GM12874 (cell line): ENCODE results near the gene DLX4.
A peak's percentile ranks its signal among the peaks of the same experiment; 100 is the strongest.

Source experiments
- CTCF ChIP-seq: IDR thresholded peaks from 2 replicates; pipeline ENCODE4 v1.5.1; 2011; ENCODE audit warnings: low read depth, mild to moderate bottlenecking, control low read depth, low read length, moderate library complexity; ENCODE audit not compliant: insufficient read depth

The DLX4 gene

GRCh38 chr17:49949634-49950033, 19.4 kb upstream of the DLX4 start:
- no peak for TF ChIP-seq CTCF

DNA sequence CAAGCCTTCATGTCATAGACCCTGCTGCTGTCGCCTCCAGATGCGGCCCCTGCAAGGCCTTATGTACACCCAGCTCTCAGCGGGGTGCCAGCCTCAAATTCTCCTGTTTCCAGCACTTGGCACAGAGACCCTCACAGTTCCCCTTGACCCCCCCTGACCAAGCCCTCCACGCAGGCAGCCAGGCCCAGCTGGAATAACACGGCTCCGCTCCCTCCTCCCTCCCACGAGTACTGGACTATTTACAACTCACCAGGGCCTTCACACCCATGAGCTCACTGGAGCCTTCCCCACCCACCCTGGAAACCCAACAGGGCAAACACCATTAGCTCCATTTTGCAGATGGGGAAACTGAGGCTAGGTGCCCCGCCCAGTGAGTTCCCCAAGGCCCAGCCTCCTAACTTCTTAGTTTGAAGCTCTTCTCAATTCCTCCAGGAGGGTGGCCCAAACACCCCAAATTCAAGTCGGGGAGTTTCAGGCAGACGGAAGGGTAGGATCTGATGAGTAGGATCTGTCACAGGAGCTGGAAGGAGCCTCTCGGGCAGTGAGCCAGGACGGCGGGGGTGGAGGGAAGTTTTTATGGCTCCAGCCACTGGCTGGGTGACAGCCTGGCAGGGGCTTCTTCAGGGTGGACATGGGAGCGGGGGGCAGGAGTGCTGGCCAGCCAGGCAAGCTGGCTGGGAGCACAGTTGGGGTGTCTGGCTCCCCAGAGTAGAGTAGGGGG, 17.5 kb upstream of the DLX4 start:
- TF ChIP-seq CTCF: no peak

DNA sequence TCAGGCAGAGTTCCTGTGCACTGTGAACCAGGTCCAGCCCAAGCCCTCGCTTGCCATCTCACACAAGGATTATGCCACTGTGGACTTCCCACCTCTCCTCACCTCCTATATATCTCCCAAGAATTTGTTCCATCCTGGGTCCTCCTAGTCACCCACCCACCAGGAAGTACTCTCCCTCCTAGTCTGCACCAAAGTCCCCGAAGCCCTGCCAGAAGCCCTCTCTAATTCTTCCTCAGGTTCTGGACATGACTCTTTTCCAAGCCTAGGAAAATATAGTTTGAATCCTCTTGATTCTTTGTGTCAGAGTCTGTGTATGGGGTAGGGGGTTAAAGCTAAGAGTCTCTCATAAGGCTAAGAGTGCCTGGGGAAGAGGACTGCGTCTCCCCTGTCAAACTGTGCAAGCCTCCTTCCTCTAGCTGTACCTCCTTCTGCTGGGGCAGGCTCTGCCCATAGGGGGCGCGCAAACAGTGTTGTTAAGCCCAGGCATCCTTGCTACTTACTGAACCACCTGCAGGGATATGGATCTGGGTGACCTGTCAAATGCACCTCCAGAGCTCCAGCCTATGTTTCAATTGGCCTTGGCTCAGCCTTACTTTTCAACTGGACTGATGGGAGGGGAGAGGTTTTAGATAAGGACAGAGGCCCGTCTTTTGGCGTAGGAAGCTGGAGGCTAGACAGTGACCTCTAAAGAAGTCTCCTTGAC, 16.6 kb upstream of the DLX4 start:
- TF ChIP-seq CTCF: peak; percentile 94

DNA sequence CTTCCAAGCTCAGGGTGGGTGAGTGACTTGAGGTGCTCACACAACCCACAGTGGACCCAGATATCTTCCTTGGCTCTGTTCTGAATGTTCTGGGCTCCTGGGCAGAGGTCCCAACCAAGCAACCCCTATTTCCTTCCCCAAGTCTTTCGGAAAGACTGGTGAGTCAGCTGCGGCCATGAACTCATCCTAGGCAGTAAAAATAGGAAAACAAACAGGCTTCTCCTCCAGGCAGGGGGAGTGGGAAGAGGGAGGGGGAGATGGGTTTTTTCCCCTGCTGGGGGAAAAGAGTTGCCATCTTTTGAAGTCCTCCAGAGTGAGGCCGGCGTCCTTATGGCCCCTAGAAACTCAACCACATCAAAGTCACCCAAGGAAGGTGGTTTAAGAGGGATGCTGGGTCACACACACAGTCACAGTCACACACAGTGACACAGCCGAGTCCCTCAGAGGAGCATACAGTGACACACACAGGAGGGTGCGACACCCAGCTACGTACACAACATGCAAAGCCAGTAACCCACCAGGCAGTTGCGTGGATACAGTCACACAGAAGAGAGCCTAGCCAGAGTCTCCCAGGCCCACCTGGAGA, 16.0 kb upstream of the DLX4 start:
- TF ChIP-seq CTCF: no peak

DNA sequence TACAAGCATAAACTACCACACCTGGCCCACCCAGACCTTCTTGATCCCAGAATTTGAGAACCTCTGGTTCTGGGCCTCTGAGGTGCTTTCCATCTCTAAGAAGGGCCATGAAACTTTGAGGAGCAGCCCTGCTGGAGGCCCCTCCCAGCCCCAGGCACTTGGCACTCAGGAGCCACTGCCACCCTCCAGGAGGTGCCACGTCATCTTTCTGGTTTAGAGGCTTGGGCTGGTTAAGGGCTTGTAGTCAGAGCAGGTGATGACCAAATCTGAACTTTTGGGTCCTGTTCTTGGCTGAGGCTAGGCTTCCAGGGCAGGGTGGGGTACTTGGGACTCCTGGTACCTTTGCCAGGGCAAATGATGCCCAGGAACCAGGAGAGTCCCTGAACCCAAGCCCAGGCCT, 13.8 kb upstream of the DLX4 start:
- TF ChIP-seq CTCF: no peak

DNA sequence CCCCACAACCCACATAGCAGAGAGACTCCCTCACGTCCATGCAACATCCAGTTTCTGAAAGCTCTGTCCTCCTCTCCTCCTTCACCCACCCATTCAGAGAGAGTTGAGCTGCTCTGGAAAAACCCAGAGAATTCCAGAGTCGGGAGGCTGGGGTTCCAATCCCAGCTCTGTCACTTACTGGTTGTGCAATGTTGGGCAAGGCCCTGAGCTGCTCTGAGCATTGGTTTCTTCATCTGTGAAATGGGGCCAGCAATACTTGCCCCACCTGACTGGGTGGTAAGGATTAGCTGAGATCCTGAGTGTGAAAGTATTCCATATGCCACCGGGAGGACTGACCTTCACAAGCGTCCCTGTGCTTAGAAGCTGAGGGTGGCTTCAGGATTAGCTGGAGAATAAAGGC, 12.2 kb upstream of the DLX4 start:
- no peak for TF ChIP-seq CTCF

DNA sequence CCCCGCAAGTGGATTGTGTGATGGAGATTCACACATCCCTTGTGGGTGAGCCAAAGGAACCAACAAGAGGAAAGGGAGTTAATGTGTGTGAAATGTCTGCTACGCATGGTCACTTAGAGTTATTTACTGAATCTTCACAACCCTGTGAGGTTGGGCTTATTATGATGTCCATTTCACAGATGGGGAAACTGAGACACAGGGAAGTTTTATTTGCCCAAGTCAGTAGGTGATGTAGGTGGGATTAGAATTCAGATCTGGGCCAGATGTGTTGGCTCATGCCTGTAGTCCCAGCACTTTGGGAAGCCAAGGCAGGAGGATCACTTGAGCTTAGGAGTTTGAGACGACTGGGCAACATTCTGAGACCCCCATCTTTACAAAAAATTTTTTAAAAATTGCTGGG, 11.6 kb upstream of the DLX4 start:
- no peak for TF ChIP-seq CTCF
